Endodermal cell (in vitro differentiated cells): ENCODE measurements around the gene LRRC70. TPM values are rescaled to one million over a fixed set of nuclear protein-coding genes. Genes with fewer than 3 reads are reported as not detected.

Experiments used
- DNase-seq: peaks from one replicate; pipeline ENCODE4 v3.0.0-alpha.2; 2017
- H3K27ac ChIP-seq: 2 replicates; pipeline ENCODE4 v1.5.1; 2013; ENCODE audit warnings: mild to moderate bottlenecking, low read depth, low read length, moderate library complexity
- H3K27me3 ChIP-seq: 2 replicates; pipeline ENCODE4 v1.6.1; 2013; ENCODE audit warnings: mild to moderate bottlenecking, low read length, moderate library complexity; ENCODE audit not compliant: insufficient read depth, control insufficient read depth, poor library complexity, severe bottlenecking
- H3K36me3 ChIP-seq: 2 replicates; pipeline ENCODE4 v1.7.0; 2013; ENCODE audit warnings: mild to moderate bottlenecking, low read length, moderate library complexity; ENCODE audit not compliant: control insufficient read depth, insufficient read depth
- H3K4me1 ChIP-seq: one replicate; pipeline ENCODE4 v1.7.0; 2013; ENCODE audit warnings: low read length; ENCODE audit not compliant: control insufficient read depth, insufficient read depth
- H3K4me3 ChIP-seq: 2 replicates; pipeline ENCODE4 v1.5.1; 2013; ENCODE audit warnings: mild to moderate bottlenecking, low read length, moderate library complexity
- H3K9ac ChIP-seq: 2 replicates; pipeline ENCODE4 v1.6.1; 2013; ENCODE audit warnings: mild to moderate bottlenecking, low read length, moderate library complexity; ENCODE audit not compliant: poor library complexity, severe bottlenecking; ENCODE audit errors: extremely low read depth
- H3K9me3 ChIP-seq: 2 replicates; pipeline ENCODE4 v1.6.1; 2013; ENCODE audit warnings: mild to moderate bottlenecking, low read length, moderate library complexity; ENCODE audit not compliant: control insufficient read depth
- H3K27ac Mint-ChIP-seq: 2 replicates; pipeline ENCODE4 v1.8.0; 2020; ENCODE audit warnings: mixed read lengths
- H3K27me3 Mint-ChIP-seq: 2 replicates; pipeline ENCODE4 v1.8.0; 2021; ENCODE audit warnings: mild to moderate bottlenecking, mixed read lengths; ENCODE audit not compliant: insufficient read depth
- H3K36me3 Mint-ChIP-seq: 2 replicates; pipeline ENCODE4 v1.8.0; 2020; ENCODE audit warnings: low read depth, mixed read lengths
- H3K4me1 Mint-ChIP-seq: 2 replicates; pipeline ENCODE4 v1.8.0; 2020; ENCODE audit warnings: mixed read lengths
- H3K4me3 Mint-ChIP-seq: 2 replicates; pipeline ENCODE4 v1.8.0; 2020; ENCODE audit warnings: mild to moderate bottlenecking, moderate library complexity, mixed read lengths
- H3K9me3 Mint-ChIP-seq: 2 replicates; pipeline ENCODE4 v1.8.0; 2020; ENCODE audit warnings: mild to moderate bottlenecking, mixed read lengths
- CTCF ChIP-seq: fragments of 200-600 bp; sonication (generic); conservative IDR thresholded peaks from 2 replicates; pipeline ENCODE4 v1.5.0; 2021; ENCODE audit warnings: antibody characterized with exemption, mild to moderate bottlenecking
- WGBS, 2 experiments: methylation state at CpG; one replicate each; pipeline versions ENCODE4 v1.1.5 to v1.1.7; 2013; ENCODE audit warnings: missing lambda C conversion rate in 2 of 2, mixed read lengths in 1 of 2; ENCODE audit not compliant: insufficient coverage in 1 of 2, insufficient read length in 1 of 2; 5-methylcytosine and 5-hydroxymethylcytosine counted together
- total RNA-seq, 2 donors: library from RNA; stranded (reverse); fragmentation: NEBNext Ultra II Directional in 1 of 2; extraction: Animal tissue kit (Norgen Biotek cat#: 25700) in 1 of 2; gene quantifications; 2 replicates in 1 of 2; 3 replicates in 1 of 2; pipeline ENCODE4 v1.2.1, GENCODE V29; 2021

Gene LRRC70
- total RNA-seq, 2 donors from 2014 or later = 1.4 TPM

DNA sequence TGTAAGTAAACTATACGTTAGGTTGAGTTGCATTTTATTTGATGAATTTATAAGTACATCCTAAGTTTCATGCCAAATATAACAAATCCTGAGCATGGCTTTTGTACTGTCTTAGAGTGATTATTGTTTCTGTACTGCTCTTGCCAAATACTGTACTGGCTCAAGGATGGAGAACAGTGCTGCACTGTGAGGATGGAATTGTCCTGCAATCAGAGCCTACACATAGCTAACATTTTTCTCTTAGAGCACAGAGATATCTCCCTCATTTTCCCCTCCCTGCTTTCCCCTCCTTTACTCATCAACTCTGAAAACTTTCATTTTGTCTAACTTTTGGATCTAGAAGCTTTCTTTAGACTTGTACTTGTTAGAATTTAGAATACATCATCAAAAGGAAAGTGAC is 28.3 kb downstream of the LRRC70 start:
- Histone ChIP-seq H3K4me1 (no peaks in the 10 kb centered on the region), H3K36me3 (peaks cover 17% of the 10 kb centered on the region), H3K9me3 (no peaks in the 10 kb centered on the region), H3K27me3 (no peaks in the 10 kb centered on the region), H3K4me3 (no peak overlapping the region), H3K9ac (no peak overlapping the region), H3K27ac (no peak overlapping the region)
- no peak for DNase-seq
- Mint-ChIP-seq H3K36me3 (peaks cover 21% of the 10 kb centered on the region), H3K4me3 (no peak overlapping the region), H3K9me3 (no peaks in the 10 kb centered on the region), H3K27ac (no peak overlapping the region), H3K27me3 (no peaks in the 10 kb centered on the region), H3K4me1 (peaks cover 1% of the 10 kb centered on the region)
- WGBS, 2 experiments = 83% methylated on average over 1 of the region's 1 CpG; no CpG with 5 or more reads in 1 of the 2 experiments
- TF ChIP-seq CTCF = no peak

GRCh38 chr5:62607615-62608014 is 29.0 kb downstream of the LRRC70 start:
- Histone ChIP-seq H3K4me1 (no peaks in the 10 kb centered on the region), H3K36me3 (peaks cover 15% of the 10 kb centered on the region), H3K9me3 (no peaks in the 10 kb centered on the region), H3K27me3 (no peaks in the 10 kb centered on the region), H3K27ac (no peak overlapping the region), H3K9ac (no peak overlapping the region), H3K4me3 (no peak overlapping the region)
- Mint-ChIP-seq H3K4me1 (no peaks in the 10 kb centered on the region), H3K9me3 (no peaks in the 10 kb centered on the region), H3K27me3 (no peaks in the 10 kb centered on the region), H3K36me3 (peaks cover 21% of the 10 kb centered on the region), H3K27ac (no peak overlapping the region), H3K4me3 (no peak overlapping the region)
- DNase-seq = no peak
- 85 to 93% methylated on average over 4 of the region's 4 CpGs for WGBS, 2 experiments
- TF ChIP-seq CTCF = no peak

DNA sequence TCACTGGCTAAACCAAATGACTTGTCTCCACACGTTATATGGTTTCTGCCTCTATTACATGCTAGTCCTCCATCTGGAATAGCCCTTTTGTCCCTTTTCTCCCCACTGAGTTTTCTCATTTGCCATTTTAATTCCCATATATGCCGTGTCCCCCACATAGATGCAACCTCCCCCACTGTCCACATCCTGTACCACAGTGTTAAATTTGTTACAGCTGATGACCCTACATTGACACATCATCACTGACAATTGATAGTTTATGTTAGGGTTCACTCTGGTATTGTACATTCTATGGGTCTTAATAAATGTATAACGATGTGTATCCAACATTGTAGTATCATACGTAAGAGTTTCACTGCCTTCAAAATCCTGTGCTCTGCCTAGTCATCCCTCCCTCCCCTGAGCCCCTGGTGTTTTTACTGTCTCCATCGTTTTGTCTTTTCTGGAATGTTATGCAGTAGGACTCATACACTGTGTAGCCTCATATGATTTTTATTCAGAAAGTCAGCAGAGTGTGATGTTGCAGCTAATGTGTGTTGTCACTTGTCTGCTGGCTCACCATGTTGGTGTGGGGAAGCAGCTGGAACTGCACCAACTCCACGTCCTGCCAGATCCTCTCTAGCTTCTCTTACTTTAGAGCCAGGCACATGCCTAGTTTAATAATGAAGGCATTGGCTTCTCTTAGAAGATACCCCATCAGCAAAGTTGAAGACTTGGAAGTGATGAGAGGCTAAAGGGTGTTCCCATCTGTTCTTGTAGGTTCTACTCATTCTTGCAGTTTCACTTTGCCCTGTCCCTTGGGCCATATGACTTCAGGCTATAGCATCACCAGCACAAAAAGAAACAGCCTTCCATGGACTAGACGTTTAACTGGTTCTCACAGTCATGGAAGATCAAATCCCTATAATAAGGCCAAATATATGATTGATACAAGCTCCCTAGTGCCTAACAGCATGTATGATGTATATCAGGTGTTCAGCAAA is 30.2 kb downstream of the LRRC70 start:
- no peak overlapping the region for H3K27ac ChIP-seq
- Mint-ChIP-seq H3K27me3 (no peaks in the 10 kb centered on the region), H3K9me3 (peaks cover 2% of the 10 kb centered on the region), H3K4me3 (no peak overlapping the region), H3K36me3 (peaks cover 27% of the 10 kb centered on the region), H3K27ac (no peak overlapping the region), H3K4me1 (no peaks in the 10 kb centered on the region)
- no peaks in the 10 kb centered on the region for H3K4me1 ChIP-seq
- TF ChIP-seq CTCF = no peak
- H3K9me3 ChIP-seq = no peaks in the 10 kb centered on the region
- no peak for DNase-seq
- no peaks in the 10 kb centered on the region for H3K27me3 ChIP-seq
- no peak overlapping the region for H3K4me3 ChIP-seq
- no peak overlapping the region for H3K9ac ChIP-seq
- H3K36me3 ChIP-seq = peaks cover 6% of the 10 kb centered on the region
- WGBS, 2 experiments = 88 to 95% methylated on average over 2 to 7 of the region's 7 CpGs
